HEK293 (cell line): ENCODE data around the gene KIF18B.

Experiments used
- CTCF ChIP-seq: fragments of 450-650 bp; formaldehyde crosslinking; IDR thresholded peaks from 2 replicates; pipeline ENCODE4 v1.5.1; 2016; ENCODE audit warnings: missing biosample characterization, missing genetic modification characterization
- ZBTB8A ChIP-seq: fragments of 450-650 bp; formaldehyde crosslinking; IDR thresholded peaks from 2 replicates; pipeline ENCODE4 v1.5.1; 2016; ENCODE audit warnings: missing biosample characterization, missing genetic modification characterization
- ZNF140 ChIP-seq: fragments of 450-650 bp; formaldehyde crosslinking; IDR thresholded peaks from 2 replicates; pipeline ENCODE4 v1.5.1; 2016; ENCODE audit warnings: missing biosample characterization, missing genetic modification characterization
- ZNF274 ChIP-seq, 2 experiments: fragments of 200-500 bp in 1 of 2; fragments of 450-650 bp in 1 of 2; sonication (Bioruptor generic) in 1 of 2; formaldehyde crosslinking in 1 of 2; IDR thresholded peaks; 2 replicates each; pipeline versions ENCODE4 v1.5.1 to v1.6.1; 2014 to 2016; ENCODE audit warnings: borderline replicate concordance in 1 of 2, inconsistent platforms in 1 of 2, low read length in 1 of 2, missing biosample characterization in 1 of 2, missing genetic modification characterization in 1 of 2
- ZNF335 ChIP-seq: fragments of 450-650 bp; formaldehyde crosslinking; conservative IDR thresholded peaks from 2 replicates; pipeline ENCODE4 v1.5.1; 2016; ENCODE audit warnings: missing biosample characterization, missing genetic modification characterization
- ZNF362 ChIP-seq: fragments of 450-650 bp; formaldehyde crosslinking; IDR thresholded peaks from 2 replicates; pipeline ENCODE4 v1.5.1; 2016; ENCODE audit warnings: missing biosample characterization, missing genetic modification characterization
- ZNF404 ChIP-seq: fragments of 450-650 bp; formaldehyde crosslinking; IDR thresholded peaks from 2 replicates; pipeline ENCODE4 v1.5.1; 2017; ENCODE audit warnings: missing biosample characterization, missing genetic modification characterization
- ZNF830 ChIP-seq: fragments of 450-650 bp; IDR thresholded peaks from 2 replicates; pipeline ENCODE4 v1.5.0; 2018; ENCODE audit warnings: missing biosample characterization, missing genetic modification characterization, low read depth, mild to moderate bottlenecking, moderate library complexity
- TF ChIP-seq, protein P1 (sequence below): fragments of 450-650 bp; IDR thresholded peaks from 2 replicates; pipeline ENCODE4 v1.5.1; 2018; ENCODE audit warnings: missing biosample characterization, missing genetic modification characterization

DNA sequence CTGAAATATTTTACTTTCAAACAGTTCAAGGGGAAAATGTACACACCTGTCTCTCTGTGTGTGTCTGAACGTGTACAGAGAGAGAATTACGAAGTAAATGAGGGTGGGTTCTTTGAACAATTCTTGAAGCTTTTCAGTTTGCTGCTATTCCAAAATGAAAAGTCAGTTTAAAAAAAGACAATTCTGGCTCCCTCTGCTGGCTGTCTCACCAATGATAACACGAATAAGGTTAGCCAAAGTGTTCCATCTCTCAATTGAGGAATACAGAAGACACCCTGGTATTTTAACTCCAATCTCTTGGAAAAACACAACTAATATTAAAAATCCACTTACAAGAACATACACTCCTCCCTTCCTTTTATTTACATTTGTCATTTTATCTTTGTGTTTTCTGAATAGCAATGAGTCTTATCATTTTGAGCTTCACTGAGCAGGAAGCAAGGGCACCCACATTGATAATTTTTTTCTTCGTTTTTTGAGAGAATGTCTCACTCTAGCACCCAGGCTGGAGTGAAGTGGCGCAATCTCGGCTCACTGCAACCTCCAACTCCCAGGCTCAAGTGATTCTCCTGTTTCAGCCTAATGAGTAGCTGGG is 68.8 kb downstream of the KIF18B start:
- TF ChIP-seq ZBTB8A (tag by site-specific recombination) (no peak), ZNF362 (tag by site-specific recombination) (no peak), ZNF335 (no peak), ZNF830 (tag by site-specific recombination) (no peak), CTCF (no peak), ZNF274 (IDR thresholded peaks at IDR 0.05; ENCODE audit: low read length) (no peak), ZNF274 (tag by site-specific recombination; IDR thresholded peaks at IDR 0.05; ENCODE audit: borderline replicate concordance) (no peak), ZNF140 (no peak), ZNF404 (tag by site-specific recombination) (no peak)
- TF ChIP-seq, protein P1, sequence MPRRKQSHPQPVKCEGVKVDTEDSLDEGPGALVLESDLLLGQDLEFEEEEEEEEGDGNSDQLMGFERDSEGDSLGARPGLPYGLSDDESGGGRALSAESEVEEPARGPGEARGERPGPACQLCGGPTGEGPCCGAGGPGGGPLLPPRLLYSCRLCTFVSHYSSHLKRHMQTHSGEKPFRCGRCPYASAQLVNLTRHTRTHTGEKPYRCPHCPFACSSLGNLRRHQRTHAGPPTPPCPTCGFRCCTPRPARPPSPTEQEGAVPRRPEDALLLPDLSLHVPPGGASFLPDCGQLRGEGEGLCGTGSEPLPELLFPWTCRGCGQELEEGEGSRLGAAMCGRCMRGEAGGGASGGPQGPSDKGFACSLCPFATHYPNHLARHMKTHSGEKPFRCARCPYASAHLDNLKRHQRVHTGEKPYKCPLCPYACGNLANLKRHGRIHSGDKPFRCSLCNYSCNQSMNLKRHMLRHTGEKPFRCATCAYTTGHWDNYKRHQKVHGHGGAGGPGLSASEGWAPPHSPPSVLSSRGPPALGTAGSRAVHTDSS (tag by site-specific recombination), result no peak
